ENCODE data around the gene LRRTM3.

The LRRTM3 gene

DNA sequence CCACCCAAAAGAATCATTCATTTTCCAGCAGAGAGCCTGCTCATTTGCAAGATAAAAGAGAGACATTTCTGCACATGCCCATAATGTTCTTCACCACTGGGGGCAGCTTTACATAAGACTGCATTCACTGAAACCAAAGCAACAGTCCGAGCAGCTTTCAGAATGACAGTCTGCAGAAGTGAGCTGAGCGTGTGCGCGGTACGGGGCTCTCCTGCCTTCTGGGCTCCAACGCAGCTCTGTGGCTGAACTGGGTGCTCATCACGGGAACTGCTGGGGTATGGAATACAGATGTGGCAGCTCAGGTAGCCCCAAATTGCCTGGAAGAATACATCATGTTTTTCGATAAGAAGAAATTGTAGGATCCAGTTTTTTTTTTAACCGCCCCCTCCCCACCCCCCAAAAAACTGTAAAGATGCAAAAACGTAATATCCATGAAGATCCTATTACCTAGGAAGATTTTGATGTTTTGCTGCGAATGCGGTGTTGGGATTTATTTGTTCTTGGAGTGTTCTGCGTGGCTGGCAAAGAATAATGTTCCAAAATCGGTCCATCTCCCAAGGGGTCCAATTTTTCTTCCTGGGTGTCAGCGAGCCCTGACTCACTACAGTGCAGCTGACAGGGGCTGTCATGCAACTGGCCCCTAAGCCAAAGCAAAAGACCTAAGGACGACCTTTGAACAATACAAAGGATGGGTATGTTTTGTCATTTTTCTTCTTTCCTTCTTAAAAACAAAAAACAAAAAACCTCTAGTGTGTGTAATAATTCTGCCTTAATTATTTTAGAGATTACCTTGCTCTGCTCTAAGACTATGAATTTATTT is at the start of gene LRRTM3:
LRRTM3 (plus strand) TSS at position 141 of the 820 bp plus-strand sequence.
- DNase-seq (ENCODE audit: low spot score) = peak; percentile 48

DNA sequence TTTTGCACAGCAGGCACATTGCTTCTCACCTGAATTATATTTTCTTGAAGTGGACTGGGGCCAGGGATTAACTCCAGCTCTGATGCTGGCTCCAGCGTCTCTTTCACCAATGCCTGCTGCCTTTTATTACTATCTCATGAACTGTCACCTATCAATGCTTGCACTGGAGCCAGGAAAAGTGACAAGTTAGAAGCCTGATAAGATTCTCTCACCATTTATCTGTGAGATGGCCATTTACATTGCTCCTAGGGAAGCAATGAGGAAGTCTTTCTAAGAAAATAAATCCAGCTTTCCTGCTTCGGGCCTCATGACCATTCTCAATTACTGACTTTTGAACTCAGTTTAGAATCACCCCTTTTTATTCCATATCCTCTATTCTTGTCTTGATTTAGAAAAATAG is 48.5 kb upstream of the LRRTM3 start:
- DNase-seq (ENCODE audit: low spot score) = no peak

DNA sequence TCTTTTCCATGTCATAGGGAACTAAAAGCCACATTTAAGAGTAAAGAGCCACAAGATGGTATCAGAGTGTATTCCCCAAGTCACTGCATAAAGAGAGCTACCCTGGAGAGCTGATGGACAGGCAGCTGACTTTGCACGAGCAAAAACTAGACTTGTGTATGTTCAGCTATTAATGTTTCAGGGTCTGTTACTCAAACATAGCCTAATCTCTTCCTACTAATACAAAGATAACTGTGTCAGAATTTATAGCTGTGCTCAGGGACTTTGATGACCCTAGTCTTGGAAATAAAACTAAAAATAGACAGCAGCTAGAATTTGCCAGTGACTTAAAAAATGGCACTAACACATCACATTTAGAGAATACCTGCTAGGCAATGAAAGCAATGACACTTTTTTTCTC is 45.5 kb upstream of the LRRTM3 start:
- DNase-seq (ENCODE audit: low spot score) = no peak

DNA sequence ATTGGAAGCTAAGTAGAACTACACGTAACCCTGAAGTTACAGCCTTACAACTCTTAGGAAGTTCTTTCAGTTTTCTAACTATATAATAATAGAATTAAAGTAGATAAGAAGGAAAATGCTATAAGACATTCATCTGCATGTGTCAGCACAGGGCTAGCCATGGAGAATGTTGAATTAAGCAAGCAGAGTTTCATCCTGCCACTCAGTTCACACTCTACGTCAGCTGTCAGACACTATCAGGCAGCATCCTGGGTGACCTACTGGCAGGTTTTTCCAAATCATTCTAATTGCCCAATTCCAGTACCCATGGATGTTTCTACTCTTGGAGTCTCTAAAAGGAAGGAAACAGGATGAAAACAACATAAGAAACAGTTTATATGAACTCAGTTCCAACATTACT is 45.0 kb upstream of the LRRTM3 start:
- DNase-seq (ENCODE audit: low spot score) = no peak

DNA sequence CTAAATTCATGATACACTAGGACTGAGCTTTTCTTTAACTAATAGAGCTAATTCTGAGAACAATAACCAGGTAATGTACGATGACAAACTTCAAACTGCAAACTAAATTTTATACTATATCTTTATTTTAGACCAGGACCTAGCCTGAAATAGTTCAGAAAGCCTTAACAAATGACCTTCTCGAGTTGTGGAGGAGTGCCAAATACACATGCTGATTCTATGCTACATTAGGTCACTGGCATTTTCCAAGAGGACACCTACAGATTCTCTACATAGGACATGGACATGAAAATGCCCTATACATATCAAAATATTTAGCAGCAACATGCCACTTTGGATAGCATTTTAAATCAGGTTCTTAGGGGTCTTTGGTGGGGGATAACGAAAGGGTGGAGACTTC is 44.0 kb upstream of the LRRTM3 start:
- DNase-seq (ENCODE audit: low spot score) = no peak

- DNase-seq (ENCODE audit: low spot score) = no peak
These were observed 43.6 kb upstream of the LRRTM3 start for GRCh38 chr10:66882271-66882670.

GRCh38 chr10:66886848-66887247 is 39.0 kb upstream of the LRRTM3 start:
- no peak for DNase-seq (ENCODE audit: low spot score)

DNA sequence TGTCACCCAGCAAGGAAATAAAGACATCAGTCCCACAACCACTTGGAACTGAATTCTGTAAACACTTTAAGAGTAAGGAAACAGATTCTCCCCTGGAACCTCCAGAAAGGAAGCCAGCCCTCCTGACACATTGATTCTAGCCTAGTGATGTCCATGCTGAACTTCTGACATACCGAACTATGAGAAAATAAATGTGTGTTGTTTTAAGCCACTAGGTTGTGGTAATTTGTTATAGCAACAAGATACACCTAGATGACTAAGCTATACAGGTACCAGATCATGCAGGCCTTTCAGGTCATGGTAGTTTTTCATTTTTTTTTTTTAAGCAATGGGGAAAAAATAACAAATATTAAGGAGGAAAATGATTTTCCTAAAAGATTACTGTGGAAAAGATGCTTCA is 37.6 kb upstream of the LRRTM3 start:
- no peak for DNase-seq (ENCODE audit: low spot score)

DNA sequence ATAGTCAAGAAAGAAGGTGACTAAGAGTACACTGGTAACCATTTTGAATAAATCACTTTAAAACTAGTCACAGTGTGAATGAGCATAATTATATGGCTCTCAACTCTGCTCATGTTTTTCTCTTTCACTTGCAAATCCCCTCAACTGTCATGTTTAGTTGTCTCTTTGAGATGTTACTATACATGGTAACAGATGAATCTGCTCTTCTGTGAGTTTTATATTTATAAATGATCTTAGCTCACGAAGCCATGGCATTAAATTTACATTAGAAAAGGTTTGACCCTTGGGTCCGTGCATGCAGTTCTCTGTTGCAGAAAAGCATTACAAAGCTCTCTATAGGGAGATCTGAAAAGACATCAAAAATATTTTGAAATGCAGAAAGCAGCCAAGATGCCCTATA is 33.0 kb upstream of the LRRTM3 start:
- no peak for DNase-seq (ENCODE audit: low spot score)

GRCh38 chr10:66910671-66911070 is 15.2 kb upstream of the LRRTM3 start:
- DNase-seq (ENCODE audit: low spot score) = no peak

DNA sequence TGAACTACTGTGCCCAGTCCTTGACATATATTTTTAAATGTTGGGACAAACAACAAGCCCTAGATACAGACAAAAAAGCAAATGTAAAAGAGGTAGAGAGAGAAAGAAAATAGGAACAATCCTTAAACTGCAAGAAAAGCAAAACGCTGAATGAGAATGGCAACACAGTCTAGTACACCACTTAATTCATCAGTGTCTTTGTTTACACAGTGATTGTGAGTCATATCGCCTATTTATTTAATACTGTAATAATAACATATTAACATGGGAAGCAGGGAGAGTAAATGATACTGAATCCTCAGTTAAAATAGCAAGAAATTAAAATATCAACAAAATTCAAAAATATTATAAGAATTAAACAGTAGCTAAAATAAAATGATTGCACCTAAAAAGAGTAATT is 9.8 kb upstream of the LRRTM3 start:
- no peak for DNase-seq (ENCODE audit: low spot score)

GRCh38 chr10:66917104-66917503 is 8.7 kb upstream of the LRRTM3 start:
- no peak for DNase-seq (ENCODE audit: low spot score)

GRCh38 chr10:66919248-66919647 is 6.6 kb upstream of the LRRTM3 start:
- DNase-seq (ENCODE audit: low spot score) = no peak

- no peak for DNase-seq (ENCODE audit: low spot score)
These were observed 1.0 kb upstream of the LRRTM3 start for GRCh38 chr10:66924674-66925345.

- DNase-seq (ENCODE audit: low spot score) = no peak
These were observed 463 bp upstream of the LRRTM3 start for GRCh38 chr10:66925373-66925772.

DNA sequence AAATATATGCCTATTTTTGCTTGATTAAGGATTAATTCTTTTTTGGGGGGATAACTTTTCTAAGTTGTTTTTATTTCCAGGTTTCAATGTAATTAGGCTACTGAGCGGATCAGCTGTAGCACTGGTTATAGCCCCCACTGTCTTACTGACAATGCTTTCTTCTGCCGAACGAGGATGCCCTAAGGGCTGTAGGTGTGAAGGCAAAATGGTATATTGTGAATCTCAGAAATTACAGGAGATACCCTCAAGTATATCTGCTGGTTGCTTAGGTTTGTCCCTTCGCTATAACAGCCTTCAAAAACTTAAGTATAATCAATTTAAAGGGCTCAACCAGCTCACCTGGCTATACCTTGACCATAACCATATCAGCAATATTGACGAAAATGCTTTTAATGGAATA is 1.0 kb downstream of the LRRTM3 start:
- no peak for DNase-seq (ENCODE audit: low spot score)

GRCh38 chr10:66927251-66927935 is 1.6 kb downstream of the LRRTM3 start:
- no peak for DNase-seq (ENCODE audit: low spot score)

- DNase-seq (ENCODE audit: low spot score) = no peak
These were observed 2.3 kb downstream of the LRRTM3 start for GRCh38 chr10:66927971-66928770.

DNA sequence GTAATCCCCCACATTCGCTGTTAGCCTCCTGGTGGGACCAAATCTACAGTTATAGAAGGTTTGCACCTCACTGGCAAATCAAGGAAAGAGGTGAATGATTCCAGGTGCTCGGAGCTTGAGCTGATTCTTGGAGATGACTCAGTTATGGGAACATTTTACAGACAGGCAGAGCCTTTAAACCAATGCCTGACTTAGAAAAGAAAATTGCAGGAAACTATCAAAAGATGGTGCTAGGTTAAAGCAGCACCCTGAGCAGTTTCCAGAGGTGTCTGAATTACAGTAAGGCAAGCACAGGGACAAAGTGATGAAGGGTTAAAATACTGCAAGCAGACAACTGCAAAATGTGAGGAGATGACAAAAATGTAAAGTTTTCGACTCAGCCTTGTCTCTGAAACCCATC is 2.9 kb downstream of the LRRTM3 start:
- no peak for DNase-seq (ENCODE audit: low spot score)

DNA sequence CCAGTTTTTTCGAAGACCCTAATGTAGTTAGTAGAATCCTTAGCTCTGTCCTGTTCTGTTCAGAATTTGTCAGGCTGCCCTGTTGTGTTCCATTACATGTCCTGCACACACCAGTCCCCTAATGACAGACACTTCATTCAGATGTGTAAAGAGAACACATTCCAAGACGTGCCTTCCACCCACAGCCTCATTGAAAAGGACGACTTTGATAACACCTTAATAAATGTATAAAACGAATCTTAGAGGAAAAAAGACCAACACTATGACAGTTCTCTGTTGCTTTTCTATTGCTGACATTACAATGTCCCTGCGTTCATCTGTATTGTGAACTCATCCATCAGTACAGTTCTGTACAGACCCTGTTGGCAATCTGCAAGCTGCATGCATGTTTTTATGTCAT is 3.5 kb downstream of the LRRTM3 start:
- DNase-seq (ENCODE audit: low spot score) = no peak

GRCh38 chr10:66931340-66931948 is 5.6 kb downstream of the LRRTM3 start:
- peak; percentile 7 for DNase-seq (ENCODE audit: low spot score)

DNA sequence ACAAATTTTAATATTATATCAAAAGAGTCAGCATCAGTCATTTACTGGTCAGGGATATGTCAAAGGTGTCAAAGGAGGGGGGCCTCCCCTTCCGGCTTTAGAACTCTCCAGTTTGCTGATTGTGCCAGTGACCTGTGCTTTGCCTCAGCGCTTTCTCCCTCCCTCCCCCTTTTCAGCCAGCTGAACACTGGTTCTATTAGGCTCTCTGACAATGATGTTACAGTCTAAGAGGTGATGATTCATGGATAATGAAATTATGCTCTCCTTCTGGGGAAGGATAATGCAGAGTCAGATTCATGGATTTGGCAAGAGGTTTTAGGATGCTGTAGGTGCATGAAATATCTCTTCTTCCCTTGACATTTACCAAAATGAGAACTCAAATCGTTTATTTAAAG is 6.1 kb downstream of the LRRTM3 start:
- DNase-seq (ENCODE audit: low spot score) = no peak

Data from AG08396 (cell line).